ENCODE results near the gene FNTB. TPM values are rescaled to one million over a fixed set of nuclear protein-coding genes. Genes with fewer than 3 reads are reported as not detected.

The FNTB gene
- total and polyA plus RNA-seq, 2 of the 13 experiments (the other 11 are each of a cell fraction or from before 2014, with no cell fraction given) = 23.6 to 28.5 TPM

DNA sequence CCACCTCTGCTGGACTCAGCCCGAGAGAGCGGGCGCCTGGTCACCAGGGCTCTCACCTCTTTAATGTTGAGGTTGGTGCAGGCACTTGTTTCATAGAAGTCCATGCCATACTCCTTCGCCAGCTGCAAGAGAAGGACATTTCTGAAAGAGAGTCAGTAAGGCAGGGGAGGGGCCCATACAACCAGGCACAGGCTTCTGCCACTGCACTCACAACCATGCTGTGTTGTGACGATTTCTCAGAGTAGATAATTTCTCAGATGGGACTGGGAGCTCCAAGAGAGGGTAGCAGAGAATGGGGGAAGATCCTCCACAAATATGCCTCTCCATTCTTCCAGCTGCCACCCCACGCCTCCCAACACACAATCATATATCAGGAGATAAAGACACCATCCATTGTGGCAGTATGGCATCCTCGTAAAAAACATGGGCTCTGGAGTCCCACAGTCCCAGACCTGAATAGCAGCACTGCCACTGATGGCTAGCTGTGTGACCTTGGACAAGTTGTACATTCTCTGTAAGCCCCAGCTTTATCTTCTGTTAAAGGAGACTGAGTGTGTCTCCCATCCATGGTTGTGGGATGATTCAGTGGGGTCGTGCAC lies 38.0 kb upstream of the FNTB start:
- peaks cover 57% of the 10 kb centered on the region for H3K4me1 ChIP-seq (ENCODE audit: insufficient read depth, low read length)
- WGBS (ENCODE audit: low lambda C conversion rate) = 37% methylated on average over 8 of the region's 8 CpGs
- H3K36me3 ChIP-seq (replicated peaks in 1 of 2; ENCODE audit: control insufficient read depth in 1 of 2, insufficient read depth in 2 of 2, low read length in 2 of 2) = peaks cover 0 to 5% of the 10 kb centered on the region in 2 experiments; a peak in 1 of 5 replicates
- no peak overlapping the region; the same call in 1 of the 2 replicates for H3K9ac ChIP-seq (ENCODE audit: insufficient read depth, low read depth, low read length)
- no peaks in the 10 kb centered on the region for H3K9me3 ChIP-seq (ENCODE audit: low read length)
- H2AFZ ChIP-seq (ENCODE audit: low read length) = no peak overlapping the region
- H3K27ac ChIP-seq (ENCODE audit: extremely low read length, insufficient read depth, low read length) = peak overlapping the region; percentile 79
- H4K20me1 ChIP-seq (ENCODE audit: insufficient read depth, low read length) = no peaks in the 10 kb centered on the region
- DNase-seq (ENCODE audit: low spot score) (peak; percentile 35), FAIRE-seq (peak; percentile 15), ATAC-seq (peak; percentile 55)
- no TSS peak for BruUV-seq (replicated peaks)
- peak overlapping the region; percentile 78 for H3K4me2 ChIP-seq (ENCODE audit: low read depth, low read length)
- in situ Hi-C loops (cut with HindIII; ENCODE audit: extremely low pct_ligation_motif_present, low pct_unique_long_range_greater_than_20kb) = no loop called here
- no peaks in the 10 kb centered on the region for H3K27me3 ChIP-seq (ENCODE audit: control insufficient read depth in 1 of 2, insufficient read depth in 2 of 2, low read length in 2 of 2)
- H3K79me2 ChIP-seq (ENCODE audit: insufficient read depth, low read length) = no peaks in the 10 kb centered on the region
- intact Hi-C loops (cut with micrococcal nuclease; ENCODE audit: unreplicated experiment) = no loop called here
- ChIA-PET POLR2A (interaction anchor here (0.7 to 2.3 kb wide), 9 partner anchors 9 to 38 kb away, joined by 3 to 31 read pairs (median 4); partner anchors contain the start of gene FNTB), CTCF (ENCODE audit: low intra/inter-chr PET ratio, low total read pairs) (no interaction called here)
- peak overlapping the region in 1 of 3 experiments; percentile 54; a peak in 3 of 6 replicates for H3K4me3 ChIP-seq (replicated peaks in 1 of 3; ENCODE audit: insufficient read depth in 1 of 3, low read depth in 2 of 3, low read length in 3 of 3)
- TF ChIP-seq, protein P1, sequence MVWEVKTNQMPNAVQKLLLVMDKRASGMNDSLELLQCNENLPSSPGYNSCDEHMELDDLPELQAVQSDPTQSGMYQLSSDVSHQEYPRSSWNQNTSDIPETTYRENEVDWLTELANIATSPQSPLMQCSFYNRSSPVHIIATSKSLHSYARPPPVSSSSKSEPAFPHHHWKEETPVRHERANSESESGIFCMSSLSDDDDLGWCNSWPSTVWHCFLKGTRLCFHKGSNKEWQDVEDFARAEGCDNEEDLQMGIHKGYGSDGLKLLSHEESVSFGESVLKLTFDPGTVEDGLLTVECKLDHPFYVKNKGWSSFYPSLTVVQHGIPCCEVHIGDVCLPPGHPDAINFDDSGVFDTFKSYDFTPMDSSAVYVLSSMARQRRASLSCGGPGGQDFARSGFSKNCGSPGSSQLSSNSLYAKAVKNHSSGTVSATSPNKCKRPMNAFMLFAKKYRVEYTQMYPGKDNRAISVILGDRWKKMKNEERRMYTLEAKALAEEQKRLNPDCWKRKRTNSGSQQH (CRISPR knock-in tag; IDR thresholded peaks at IDR 0.05; ENCODE audit: low read depth) = peak; percentile 13; the same call in 1 of the 2 replicates
- TF ChIP-seq ZNF350 (CRISPR knock-in tag; IDR thresholded peaks at IDR 0.05; ENCODE audit: borderline replicate concordance, low read depth) (peak; percentile 25; the same call in 1 of the 2 replicates), KDM6A (CRISPR knock-in tag; IDR thresholded peaks at IDR 0.05; ENCODE audit: low read depth) (no peak), MTA1 (CRISPR knock-in tag; IDR thresholded peaks at IDR 0.05; ENCODE audit: borderline replicate concordance) (peak; percentile 76; the same call in 1 of the 2 replicates), ZNF687 (CRISPR knock-in tag; IDR thresholded peaks at IDR 0.05) (peak; percentile 28; the same call in 1 of the 2 replicates), HES4 (CRISPR knock-in tag; IDR thresholded peaks at IDR 0.05; ENCODE audit: borderline replicate concordance) (0 out of 2 replicates have a peak, but pooled peaks have one; percentile 1), PHF21A (CRISPR knock-in tag; IDR thresholded peaks at IDR 0.05) (0 out of 2 replicates have a peak, but pooled peaks have one; percentile 60), ZNF232 (CRISPR knock-in tag; IDR thresholded peaks at IDR 0.05; ENCODE audit: borderline replicate concordance) (no peak), KLF13 (CRISPR knock-in tag; IDR thresholded peaks at IDR 0.05) (no peak), HNF1A (IDR thresholded peaks at IDR 0.05; ENCODE audit: low read depth) (no peak), HNF1A (CRISPR knock-in tag; IDR thresholded peaks at IDR 0.05; ENCODE audit: borderline replicate concordance) (0 out of 2 replicates have a peak, but pooled peaks have one; percentile 9)
- TF ChIP-seq, protein P2, sequence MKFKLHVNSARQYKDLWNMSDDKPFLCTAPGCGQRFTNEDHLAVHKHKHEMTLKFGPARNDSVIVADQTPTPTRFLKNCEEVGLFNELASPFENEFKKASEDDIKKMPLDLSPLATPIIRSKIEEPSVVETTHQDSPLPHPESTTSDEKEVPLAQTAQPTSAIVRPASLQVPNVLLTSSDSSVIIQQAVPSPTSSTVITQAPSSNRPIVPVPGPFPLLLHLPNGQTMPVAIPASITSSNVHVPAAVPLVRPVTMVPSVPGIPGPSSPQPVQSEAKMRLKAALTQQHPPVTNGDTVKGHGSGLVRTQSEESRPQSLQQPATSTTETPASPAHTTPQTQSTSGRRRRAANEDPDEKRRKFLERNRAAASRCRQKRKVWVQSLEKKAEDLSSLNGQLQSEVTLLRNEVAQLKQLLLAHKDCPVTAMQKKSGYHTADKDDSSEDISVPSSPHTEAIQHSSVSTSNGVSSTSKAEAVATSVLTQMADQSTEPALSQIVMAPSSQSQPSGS (CRISPR knock-in tag; IDR thresholded peaks at IDR 0.05) = no peak
